Astrocyte (in vitro differentiated cells and primary cell): ENCODE measurements around the gene GLRX5. TPM values are rescaled to one million over a fixed set of nuclear protein-coding genes. Genes with fewer than 3 reads are reported as not detected.

Source experiments
- DNase-seq: peaks from one replicate; pipeline ENCODE4 v3.0.0-alpha.2; 2010; ENCODE audit warnings: low read depth
- FAIRE-seq: peaks from 2 replicates; lab custom pipeline; 2011; peaks lifted over from hg19 to GRCh38; lab: Jason Lieb, UNC
- H2AFZ ChIP-seq: 2 replicates; pipeline ENCODE4 v1.6.0; 2012; ENCODE audit warnings: low read depth, low read length, inconsistent platforms
- H3K27ac ChIP-seq: 2 replicates; pipeline ENCODE4 v1.5.1; 2011; ENCODE audit warnings: low read depth, low read length, inconsistent platforms
- H3K27me3 ChIP-seq: 2 replicates; pipeline ENCODE4 v1.6.0; 2011; ENCODE audit warnings: low read length, inconsistent platforms; ENCODE audit not compliant: insufficient read depth
- H3K36me3 ChIP-seq: 2 replicates; pipeline ENCODE4 v1.5.1; 2011; ENCODE audit warnings: low read length, inconsistent platforms; ENCODE audit not compliant: insufficient read depth
- H3K4me1 ChIP-seq: 2 replicates; pipeline ENCODE4 v1.5.1; 2011; ENCODE audit warnings: low read length, inconsistent platforms; ENCODE audit not compliant: insufficient read depth
- H3K4me2 ChIP-seq: 2 replicates; pipeline ENCODE4 v1.6.0; 2012; ENCODE audit warnings: low read length, inconsistent platforms
- H3K4me3 ChIP-seq: 2 replicates; pipeline ENCODE4 v1.5.1; 2011; ENCODE audit warnings: low read depth, mild to moderate bottlenecking, low read length, inconsistent platforms; ENCODE audit not compliant: insufficient read depth
- H3K79me2 ChIP-seq: 2 replicates; pipeline ENCODE4 v1.6.0; 2012; ENCODE audit warnings: mild to moderate bottlenecking, low read length, inconsistent platforms; ENCODE audit not compliant: insufficient read depth
- H3K9ac ChIP-seq: 2 replicates; pipeline ENCODE4 v1.6.0; 2012; ENCODE audit warnings: mild to moderate bottlenecking, low read length, inconsistent platforms
- H3K9me3 ChIP-seq: 2 replicates; pipeline ENCODE4 v1.5.1; 2012; ENCODE audit warnings: low read depth, mild to moderate bottlenecking, low read length, inconsistent platforms; ENCODE audit not compliant: insufficient read depth
- H4K20me1 ChIP-seq: 2 replicates; pipeline ENCODE4 v1.6.0; 2012; ENCODE audit warnings: low read length, inconsistent platforms; ENCODE audit not compliant: insufficient read depth
- H3K27ac Mint-ChIP-seq: one replicate; pipeline ENCODE4 v1.8.0; 2021; ENCODE audit warnings: mild to moderate bottlenecking, mixed read lengths; ENCODE audit not compliant: unreplicated experiment
- H3K27me3 Mint-ChIP-seq: one replicate; pipeline ENCODE4 v1.8.0; 2021; ENCODE audit warnings: low read depth, mixed read lengths; ENCODE audit not compliant: unreplicated experiment
- H3K36me3 Mint-ChIP-seq: one replicate; pipeline ENCODE4 v1.8.0; 2021; ENCODE audit warnings: low read depth, mixed read lengths; ENCODE audit not compliant: unreplicated experiment
- H3K4me1 Mint-ChIP-seq: one replicate; pipeline ENCODE4 v1.8.0; 2021; ENCODE audit warnings: low read depth, mixed read lengths; ENCODE audit not compliant: unreplicated experiment
- H3K4me3 Mint-ChIP-seq: one replicate; pipeline ENCODE4 v1.8.0; 2021; ENCODE audit warnings: mild to moderate bottlenecking, moderate library complexity, mixed read lengths; ENCODE audit not compliant: unreplicated experiment
- H3K9me3 Mint-ChIP-seq: one replicate; pipeline ENCODE4 v1.8.0; 2021; ENCODE audit warnings: mild to moderate bottlenecking, mixed read lengths; ENCODE audit not compliant: unreplicated experiment
- EZH2 ChIP-seq: IDR thresholded peaks from 2 replicates; pipeline ENCODE4 v1.6.1; 2012; ENCODE audit warnings: mild to moderate bottlenecking, low read length, inconsistent platforms; ENCODE audit not compliant: insufficient read depth
- total RNA-seq: library from RNA; stranded (reverse); gene quantifications from 2 replicates; pipeline ENCODE4 v1.2.1, GENCODE V29; 2021
- TF ChIP-seq, protein P1 (sequence below): IDR thresholded peaks from 2 replicates; pipeline ENCODE4 v1.5.1; 2011; ENCODE audit warnings: low read depth, mild to moderate bottlenecking, inconsistent platforms, low read length, moderate library complexity; ENCODE audit not compliant: insufficient read depth

Gene GLRX5
- total RNA-seq, 1 donor from 2014 or later, result 50.5 TPM

DNA sequence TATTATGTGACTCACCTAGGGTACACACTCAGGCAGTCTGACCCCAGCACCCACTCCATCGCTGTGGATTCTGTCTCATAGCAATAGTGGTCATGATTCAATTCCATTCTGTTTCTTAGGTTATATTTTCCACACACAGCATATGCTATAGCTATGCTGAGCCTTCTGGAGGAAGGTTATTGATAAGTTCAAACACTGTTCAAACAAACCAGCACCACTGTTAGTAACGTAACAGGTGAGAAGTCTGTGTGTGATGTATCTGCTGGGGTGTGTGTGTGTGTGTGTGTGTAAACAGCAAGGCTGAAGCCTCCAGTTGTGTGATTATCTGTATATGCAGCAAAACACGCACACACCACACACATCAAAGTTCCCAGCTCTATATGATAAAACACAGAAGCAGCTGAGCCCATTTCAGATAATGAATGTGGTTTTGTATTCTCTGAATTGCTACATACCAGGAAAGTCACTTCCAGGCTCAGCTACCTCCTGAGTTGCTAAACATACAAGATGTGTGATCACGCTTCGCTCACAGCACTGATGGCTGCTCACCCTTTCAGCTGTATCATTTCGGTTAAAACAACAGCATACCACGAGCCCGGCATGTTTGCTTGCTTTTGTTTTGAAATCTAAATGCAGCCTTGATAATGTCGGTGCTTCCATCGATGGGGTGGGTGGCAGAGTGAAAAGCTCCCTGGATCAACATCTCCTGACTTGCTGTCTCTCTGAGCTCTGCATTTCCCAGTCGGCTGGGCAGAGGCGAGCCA is 11.6 kb upstream of the GLRX5 start:
- Histone ChIP-seq H3K27me3 (no peaks in the 10 kb centered on the region), H3K79me2 (no peaks in the 10 kb centered on the region), H3K9ac (peak overlapping the region; percentile 43), H3K4me3 (peak overlapping the region; percentile 8), H3K36me3 (no peaks in the 10 kb centered on the region), H3K4me2 (peak overlapping the region; percentile 72), H3K9me3 (no peaks in the 10 kb centered on the region), H3K27ac (peak overlapping the region; percentile 67), H2AFZ (peak overlapping the region; percentile 21), H3K4me1 (peaks cover 56% of the 10 kb centered on the region), H4K20me1 (peaks cover 12% of the 10 kb centered on the region)
- Mint-ChIP-seq H3K9me3 (no peaks in the 10 kb centered on the region), H3K27ac (peak overlapping the region; percentile 99), H3K4me3 (no peak overlapping the region), H3K4me1 (peaks cover 49% of the 10 kb centered on the region), H3K27me3 (no peaks in the 10 kb centered on the region), H3K36me3 (no peaks in the 10 kb centered on the region)
- FAIRE-seq (no peak), DNase-seq (no peak)
- TF ChIP-seq EZH2, result no peak
- TF ChIP-seq, protein P1, sequence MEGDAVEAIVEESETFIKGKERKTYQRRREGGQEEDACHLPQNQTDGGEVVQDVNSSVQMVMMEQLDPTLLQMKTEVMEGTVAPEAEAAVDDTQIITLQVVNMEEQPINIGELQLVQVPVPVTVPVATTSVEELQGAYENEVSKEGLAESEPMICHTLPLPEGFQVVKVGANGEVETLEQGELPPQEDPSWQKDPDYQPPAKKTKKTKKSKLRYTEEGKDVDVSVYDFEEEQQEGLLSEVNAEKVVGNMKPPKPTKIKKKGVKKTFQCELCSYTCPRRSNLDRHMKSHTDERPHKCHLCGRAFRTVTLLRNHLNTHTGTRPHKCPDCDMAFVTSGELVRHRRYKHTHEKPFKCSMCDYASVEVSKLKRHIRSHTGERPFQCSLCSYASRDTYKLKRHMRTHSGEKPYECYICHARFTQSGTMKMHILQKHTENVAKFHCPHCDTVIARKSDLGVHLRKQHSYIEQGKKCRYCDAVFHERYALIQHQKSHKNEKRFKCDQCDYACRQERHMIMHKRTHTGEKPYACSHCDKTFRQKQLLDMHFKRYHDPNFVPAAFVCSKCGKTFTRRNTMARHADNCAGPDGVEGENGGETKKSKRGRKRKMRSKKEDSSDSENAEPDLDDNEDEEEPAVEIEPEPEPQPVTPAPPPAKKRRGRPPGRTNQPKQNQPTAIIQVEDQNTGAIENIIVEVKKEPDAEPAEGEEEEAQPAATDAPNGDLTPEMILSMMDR, result no peak

DNA sequence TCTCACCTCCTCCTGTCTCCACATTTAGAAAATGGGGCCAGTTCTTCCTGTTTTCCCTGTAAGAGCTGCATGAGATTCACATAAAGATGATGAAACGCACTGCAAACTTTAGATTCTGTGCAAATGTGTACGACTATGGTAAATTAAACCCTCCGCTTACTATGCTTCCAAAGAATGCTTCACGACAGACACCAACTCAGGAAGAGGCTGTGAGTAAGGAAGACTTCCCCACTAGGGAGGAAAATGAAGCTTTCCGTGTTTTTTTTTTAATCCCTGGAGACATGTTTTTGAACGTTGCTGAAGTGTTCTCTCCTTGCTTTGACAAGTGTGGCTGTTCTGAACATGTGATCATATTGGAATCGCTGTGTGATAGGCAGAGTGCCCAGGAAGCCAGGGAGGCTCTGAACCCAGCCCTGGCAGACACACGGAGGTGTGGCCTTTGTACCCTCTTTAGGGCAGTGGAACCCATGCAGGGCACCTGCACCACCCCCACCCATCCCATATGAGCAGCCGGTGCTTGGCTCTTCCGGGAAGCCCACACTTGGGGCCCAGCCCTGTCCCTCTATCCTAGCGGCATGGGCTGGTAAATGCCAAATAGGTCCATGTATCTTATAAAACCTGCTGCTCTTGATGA is 10.9 kb upstream of the GLRX5 start:
- peaks cover 15% of the 10 kb centered on the region for H4K20me1 ChIP-seq
- no peak for FAIRE-seq
- peaks cover 44% of the 10 kb centered on the region for H3K4me1 Mint-ChIP-seq
- H3K36me3 Mint-ChIP-seq, result no peaks in the 10 kb centered on the region
- DNase-seq, result no peak
- peak overlapping the region; percentile 21 for H2AFZ ChIP-seq
- peak overlapping the region; percentile 67 for H3K27ac ChIP-seq
- no peaks in the 10 kb centered on the region for H3K27me3 ChIP-seq
- no peak overlapping the region for H3K4me3 Mint-ChIP-seq
- TF ChIP-seq EZH2, result no peak
- TF ChIP-seq, protein P1, result no peak
- peaks cover 4% of the 10 kb centered on the region for H3K79me2 ChIP-seq
- H3K27me3 Mint-ChIP-seq, result no peaks in the 10 kb centered on the region
- no peaks in the 10 kb centered on the region for H3K9me3 ChIP-seq
- peak overlapping the region; percentile 99 for H3K27ac Mint-ChIP-seq
- peak overlapping the region; percentile 43 for H3K9ac ChIP-seq
- no peaks in the 10 kb centered on the region for H3K9me3 Mint-ChIP-seq
- no peaks in the 10 kb centered on the region for H3K36me3 ChIP-seq
- peak overlapping the region; percentile 72 for H3K4me2 ChIP-seq
- H3K4me1 ChIP-seq, result peaks cover 49% of the 10 kb centered on the region
- peak overlapping the region; percentile 8 for H3K4me3 ChIP-seq
